HL-60/S4 treated with phorbol 12-myristate 13-acetate at 8.2 ng/mL for 4 days and 3 days (cell line): ENCODE measurements around the gene CENPT.

ENCODE experiments used
- in situ Hi-C: fragments of 300-500 bp; cut with MboI; formaldehyde crosslinking; loops from 2 replicates; pipeline ENCODE4 v1.15.0; 2022; ENCODE audit warnings: low sequenced_read_pairs

The CENPT gene

DNA sequence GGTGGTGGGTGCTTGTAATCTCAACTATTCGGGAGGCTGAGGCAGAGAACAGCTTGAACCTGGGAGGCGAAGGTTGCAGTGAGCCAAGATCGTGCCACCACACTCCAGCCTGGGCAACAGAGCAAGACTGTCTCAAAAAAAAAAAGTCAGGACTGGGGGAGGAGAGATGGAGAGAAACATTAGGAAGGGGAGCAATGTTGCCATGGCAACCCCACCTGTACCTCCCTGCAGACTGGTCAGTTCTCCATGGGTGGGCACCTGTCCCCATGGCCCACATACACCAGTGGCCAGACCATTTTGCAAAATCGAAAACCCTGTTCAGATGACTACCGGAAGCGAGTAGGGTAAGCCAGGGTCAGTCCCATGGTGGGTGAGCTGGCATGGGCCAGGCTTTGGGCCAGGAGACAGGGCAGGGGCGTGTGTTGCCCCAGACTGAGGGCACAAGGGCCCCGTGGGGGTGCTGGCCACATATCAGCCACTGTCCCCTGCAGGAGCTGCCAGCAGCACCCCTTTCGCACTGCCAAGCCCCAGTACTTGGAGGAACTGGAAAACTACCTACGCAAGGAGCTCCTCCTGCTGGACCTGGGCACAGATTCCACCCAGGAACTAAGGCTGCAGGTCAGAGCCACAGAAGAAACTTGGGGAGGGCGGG, 26.8 kb downstream of the CENPT start:
- in situ Hi-C loops, result no loop called here

GRCh38 chr16:67814567-67814966, 32.9 kb downstream of the CENPT start:
- in situ Hi-C loops, result no loop called here

- in situ Hi-C loops, result no loop called here
Observed at GRCh38 chr16:67811899-67812298, 35.6 kb downstream of the CENPT start.

DNA sequence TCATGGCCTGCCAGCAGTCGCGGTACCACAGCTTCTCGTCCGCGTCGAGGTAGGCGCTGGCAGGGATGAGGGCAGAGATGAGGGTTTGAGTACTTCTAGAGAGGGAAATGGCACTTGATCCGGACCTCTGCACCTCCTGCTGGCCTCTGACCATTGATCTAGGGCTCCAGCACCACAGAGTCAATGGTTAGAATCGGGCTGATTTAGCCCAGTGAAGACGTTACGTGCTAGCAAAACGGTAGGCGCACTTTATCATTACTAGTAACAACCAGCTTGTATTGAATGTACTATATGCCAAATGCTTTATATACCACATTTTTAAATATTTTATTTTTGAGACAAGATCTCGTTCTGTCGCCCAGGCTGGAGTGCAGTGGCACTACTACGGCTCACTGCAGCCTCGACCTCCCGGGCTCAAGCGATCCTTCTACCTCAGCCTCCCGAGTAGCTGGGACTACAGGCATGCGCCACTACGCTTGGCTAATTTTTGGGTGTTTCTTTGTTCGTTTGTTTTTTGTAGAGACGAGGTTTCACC, 40.3 kb downstream of the CENPT start:
- in situ Hi-C loops, result no loop called here

- in situ Hi-C loops, result no loop called here
Observed at GRCh38 chr16:67806428-67807147, 40.9 kb downstream of the CENPT start, which contains the start of the genes RANBP10 and TSNAXIP1. TSS of gene RANBP10 (minus strand) at chr16:67806560. CDS start at chr16:67806536, 24 bp downstream. TSS of gene TSNAXIP1 (plus strand) at chr16:67806889. CDS start at chr16:67807150, 261 bp downstream.

DNA sequence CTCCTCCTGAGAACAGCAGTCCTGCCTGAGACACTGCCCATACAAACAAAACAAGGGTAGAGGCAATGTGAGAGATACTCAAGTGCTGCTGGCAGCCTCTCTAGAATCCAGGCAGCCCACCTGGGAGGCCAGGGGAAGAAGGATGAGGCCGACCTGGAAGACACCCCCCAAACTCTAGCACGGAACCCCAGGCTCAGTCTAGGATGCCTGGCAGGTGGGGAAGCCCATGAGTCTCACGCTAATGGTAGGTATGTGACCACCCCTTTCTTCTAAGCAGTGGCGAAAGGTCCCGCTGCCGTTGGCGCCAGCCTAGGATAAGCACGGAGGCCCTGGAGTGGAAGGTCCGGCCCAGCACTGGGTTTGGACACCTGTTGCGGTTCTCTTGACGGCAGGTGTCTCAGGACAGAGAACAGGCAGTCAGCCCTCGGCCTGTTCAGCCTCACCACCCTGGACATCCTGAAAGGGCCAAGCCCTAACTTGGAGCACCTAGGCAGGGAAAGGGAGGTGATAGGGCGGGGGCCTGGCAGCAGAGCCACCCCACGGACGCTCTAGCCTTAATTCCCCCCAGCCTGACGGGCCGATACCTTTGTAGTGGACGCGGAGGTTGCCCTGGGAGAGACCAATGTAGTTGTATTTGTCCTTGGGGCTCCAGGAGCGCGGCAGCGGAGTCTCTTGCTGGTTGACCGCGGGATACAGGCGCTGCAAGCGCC, 41.6 kb downstream of the CENPT start:
- in situ Hi-C loops, result no loop called here

- in situ Hi-C loops, result no loop called here
Observed at GRCh38 chr16:67804853-67805542, 42.5 kb downstream of the CENPT start.

DNA sequence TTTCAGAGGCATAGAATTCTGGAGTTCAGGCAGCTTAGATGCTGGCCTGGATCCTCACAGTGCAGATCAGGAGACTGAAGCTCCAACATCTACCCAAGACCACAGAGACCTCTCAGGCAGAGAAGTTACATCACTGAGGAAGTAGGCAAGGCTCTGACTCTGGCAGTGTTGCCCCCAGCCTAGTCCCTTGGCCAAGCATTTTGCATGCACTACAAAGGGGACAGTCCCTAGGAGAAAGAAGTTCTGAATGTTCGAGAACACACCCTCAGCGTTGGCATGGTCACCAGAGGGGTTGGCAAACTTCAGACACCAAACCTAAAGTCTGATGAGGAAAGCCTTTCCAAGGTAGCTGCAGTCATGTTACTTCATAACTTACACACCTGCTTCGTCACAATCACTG, 43.6 kb downstream of the CENPT start:
- in situ Hi-C loops, result no loop called here

GRCh38 chr16:67801883-67802282, 45.6 kb downstream of the CENPT start:
- in situ Hi-C loops, result no loop called here

DNA sequence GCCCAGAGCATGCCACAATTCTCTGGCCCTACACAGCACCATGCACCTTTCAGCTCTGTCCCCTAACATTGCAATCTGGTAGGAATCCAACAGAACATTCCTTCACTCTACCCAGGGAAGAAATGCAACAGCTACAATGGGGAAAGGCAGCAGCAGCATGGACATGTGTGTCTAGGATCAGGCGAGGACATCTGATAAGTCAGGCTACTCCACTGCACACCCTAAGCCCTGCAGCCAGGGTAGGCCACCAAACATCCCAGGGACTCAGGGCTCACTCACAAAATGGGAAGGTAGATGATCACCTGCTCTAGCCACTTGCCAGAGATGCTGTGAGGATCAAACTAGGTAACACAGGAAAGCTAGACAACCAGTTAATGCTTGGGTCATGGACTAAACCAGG, 46.3 kb downstream of the CENPT start:
- in situ Hi-C loops, result no loop called here

DNA sequence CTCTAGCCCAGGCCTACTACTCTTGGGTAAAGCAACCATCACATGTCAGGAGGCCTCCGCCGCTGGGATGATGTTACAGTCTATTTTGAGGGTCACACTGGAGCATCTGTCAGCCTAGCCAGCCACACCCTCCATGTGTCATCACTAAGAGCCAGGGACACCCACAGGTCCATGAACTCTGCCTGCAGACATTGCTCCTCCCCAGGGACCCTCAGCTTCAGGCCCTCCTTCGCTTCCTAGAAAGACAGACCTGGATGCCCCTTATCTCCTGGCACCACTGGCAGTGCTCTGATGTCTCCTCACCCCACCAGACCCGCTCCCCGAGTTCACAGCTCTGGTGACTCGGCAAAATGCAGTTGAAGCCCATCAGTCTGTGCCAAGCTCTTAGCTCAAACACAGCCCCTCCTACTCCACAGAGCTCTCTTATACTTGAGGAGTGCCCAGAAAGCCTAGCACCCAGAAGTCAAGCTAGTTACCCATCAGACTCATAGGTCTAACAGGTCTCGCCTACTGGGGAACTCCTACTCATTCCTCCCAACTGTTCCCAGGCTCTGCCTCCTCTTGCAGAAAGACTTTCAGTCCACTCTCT, 47.1 kb downstream of the CENPT start:
- in situ Hi-C loops, result no loop called here

DNA sequence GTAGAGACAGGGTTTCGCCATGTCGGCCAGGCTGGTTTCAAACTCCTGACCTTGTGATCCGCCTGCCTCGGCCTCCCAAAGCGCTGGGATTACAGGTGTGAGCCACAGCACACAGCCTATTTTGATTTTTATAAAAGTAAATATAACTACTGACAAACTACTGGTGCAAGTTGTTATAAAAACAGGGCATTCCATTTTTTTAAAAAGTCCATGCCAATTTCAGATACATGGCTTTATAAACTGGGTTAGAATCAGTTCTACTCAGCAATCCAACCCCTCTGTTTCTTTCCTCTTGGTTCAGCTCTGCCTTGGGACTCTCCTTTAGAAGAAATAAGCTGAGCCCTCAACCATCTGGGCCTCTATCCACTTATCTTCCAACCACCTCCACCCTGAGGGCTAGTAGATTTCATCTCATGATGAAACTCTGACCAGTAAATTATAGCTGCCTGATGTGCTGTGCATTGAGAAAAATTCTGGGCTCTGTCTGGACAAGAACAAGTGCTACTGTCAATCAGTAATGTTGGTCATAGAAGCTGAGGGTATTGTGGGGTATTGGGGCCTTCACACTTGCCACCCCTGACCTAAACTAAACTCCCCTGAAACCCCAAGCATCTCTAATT, 51.3 kb downstream of the CENPT start:
- in situ Hi-C loops, result no loop called here

DNA sequence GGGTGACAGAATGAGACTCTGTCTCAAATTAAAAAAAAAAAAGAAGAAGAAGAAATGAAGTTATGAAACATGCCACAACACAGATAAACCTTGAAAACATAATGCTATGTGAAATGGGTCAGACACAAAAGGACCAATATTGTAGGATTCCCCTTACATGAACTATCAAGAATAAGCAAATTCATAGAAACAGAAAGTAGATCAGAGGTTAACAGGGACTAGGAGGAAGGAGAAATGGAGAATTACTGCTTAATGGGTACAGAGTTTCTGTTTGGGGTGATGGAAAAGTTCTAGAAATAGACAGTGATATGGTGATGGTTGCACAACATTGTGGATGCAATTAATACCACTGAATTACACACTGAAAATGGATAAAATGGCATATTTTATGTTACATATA, 57.4 kb downstream of the CENPT start:
- in situ Hi-C loops, result no loop called here

- in situ Hi-C loops, result no loop called here
Observed at GRCh38 chr16:67786491-67786890, 61.0 kb downstream of the CENPT start.

- in situ Hi-C loops, result no loop called here
Observed at GRCh38 chr16:67783353-67783725, 64.2 kb downstream of the CENPT start.

DNA sequence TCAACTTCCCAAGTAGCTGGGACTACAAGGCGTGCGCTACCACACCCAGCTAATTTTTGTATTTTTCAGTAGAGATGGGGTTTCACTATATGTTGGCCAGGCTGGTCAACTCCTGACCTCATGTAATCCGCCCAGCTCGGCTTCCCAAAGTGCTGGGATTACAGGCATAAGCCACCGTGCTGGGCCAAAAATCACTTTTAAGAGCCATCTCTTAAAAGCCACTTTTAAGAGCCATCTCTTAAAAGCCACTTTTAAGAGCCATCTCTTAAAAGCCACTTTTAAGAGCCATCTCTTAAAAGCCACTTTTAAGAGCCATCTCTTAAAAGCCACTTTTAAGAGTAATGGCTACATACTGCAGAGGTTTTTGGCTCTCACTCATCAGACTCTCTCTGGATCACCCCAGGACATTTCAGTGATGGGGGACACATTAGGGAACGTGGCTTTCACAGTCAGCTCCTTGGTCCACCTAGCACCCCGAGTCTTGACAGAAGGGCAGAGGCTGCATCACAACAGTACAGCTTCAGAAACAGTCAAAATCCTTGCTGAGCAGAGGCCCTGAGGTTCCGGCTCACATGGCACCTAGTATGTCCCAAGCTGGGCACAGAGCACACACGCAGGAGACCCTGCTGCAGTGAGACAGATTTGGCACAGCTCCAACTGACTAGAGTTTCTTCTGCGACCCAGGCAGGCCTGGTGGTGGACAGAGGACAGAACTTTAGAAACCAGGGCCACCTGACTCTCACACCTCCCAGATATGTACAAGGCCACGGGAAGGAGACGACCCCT, 64.7 kb downstream of the CENPT start:
- in situ Hi-C loops, result no loop called here

GRCh38 chr16:67781565-67781921, 66.0 kb downstream of the CENPT start:
- in situ Hi-C loops, result no loop called here

DNA sequence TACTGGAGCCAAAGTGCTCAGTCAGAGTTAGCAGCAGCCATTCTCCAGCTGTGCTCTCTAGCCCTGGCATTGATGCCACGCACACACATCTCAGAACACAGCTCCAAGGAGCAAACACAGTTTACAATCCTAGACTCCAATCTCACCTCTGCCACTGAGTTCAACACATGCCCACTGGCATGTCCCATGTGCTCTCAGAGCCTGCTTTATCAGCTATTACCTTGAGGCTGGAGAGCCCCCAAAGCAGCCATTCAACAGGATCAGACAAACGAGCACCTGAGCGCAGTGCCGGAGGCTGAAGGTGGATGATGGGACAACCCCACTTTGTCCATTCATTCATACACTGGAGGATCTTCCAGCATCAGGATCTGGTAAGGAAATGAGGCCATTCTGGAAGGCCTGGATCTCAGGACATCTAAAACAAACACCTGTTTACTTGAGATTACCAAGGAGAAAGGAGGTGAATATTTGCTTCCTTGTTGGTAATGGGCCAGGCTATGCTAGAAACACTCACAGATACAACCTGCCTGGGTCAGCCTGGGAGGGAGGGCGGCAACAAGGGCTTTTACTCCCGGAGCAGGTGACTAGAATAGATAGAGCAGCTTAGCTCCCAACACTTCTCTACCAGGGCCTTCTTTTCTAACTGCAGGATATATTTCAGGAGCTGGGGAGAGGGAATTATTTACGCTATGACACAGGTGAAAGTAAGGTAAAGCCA, 66.5 kb downstream of the CENPT start:
- in situ Hi-C loops, result no loop called here
